Measurements from ENCODE around the gene ARHGAP26.

The ARHGAP26 gene

GRCh38 chr5:143132739-143133138 is 362.6 kb downstream of the ARHGAP26 start:
- DNase-seq (ENCODE audit: extremely low read depth, low read depth), result no peak
- TF ChIP-seq CTCF (IDR thresholded peaks at IDR 0.05; ENCODE audit: low read depth, low read length, missing control alignments), result no peak

GRCh38 chr5:143133721-143134120 is 363.5 kb downstream of the ARHGAP26 start:
- H3K4me3 ChIP-seq (replicated peaks; ENCODE audit: low read depth, low read length), result no peak overlapping the region
- DNase-seq (ENCODE audit: extremely low read depth, low read depth), result no peak
- TF ChIP-seq CTCF (IDR thresholded peaks at IDR 0.05; ENCODE audit: low read depth, low read length, missing control alignments), result no peak

More at GRCh38 chr5:143132739-143133138, 362.6 kb downstream of the ARHGAP26 start:
- H3K4me3 ChIP-seq (replicated peaks; ENCODE audit: low read depth, low read length), result no peak overlapping the region

- no peak for TF ChIP-seq CTCF (IDR thresholded peaks at IDR 0.05; ENCODE audit: low read depth, low read length, missing control alignments)
- H3K4me3 ChIP-seq (replicated peaks; ENCODE audit: low read depth, low read length), result no peak overlapping the region
- DNase-seq (ENCODE audit: extremely low read depth, low read depth), result no peak
These were observed 364.1 kb downstream of the ARHGAP26 start for GRCh38 chr5:143134269-143134668.

GRCh38 chr5:143134900-143135299 is 364.7 kb downstream of the ARHGAP26 start:
- H3K4me3 ChIP-seq (replicated peaks; ENCODE audit: low read depth, low read length), result no peak overlapping the region
- DNase-seq (ENCODE audit: extremely low read depth, low read depth), result no peak
- no peak for TF ChIP-seq CTCF (IDR thresholded peaks at IDR 0.05; ENCODE audit: low read depth, low read length, missing control alignments)

GRCh38 chr5:143135832-143136551 is 365.8 kb downstream of the ARHGAP26 start:
- no peak for DNase-seq (ENCODE audit: extremely low read depth, low read depth)
- H3K4me3 ChIP-seq (replicated peaks; ENCODE audit: low read depth, low read length), result no peak overlapping the region
- no peak for TF ChIP-seq CTCF (IDR thresholded peaks at IDR 0.05; ENCODE audit: low read depth, low read length, missing control alignments)

GRCh38 chr5:143138839-143139238 is 368.7 kb downstream of the ARHGAP26 start:
- no peak for TF ChIP-seq CTCF (IDR thresholded peaks at IDR 0.05; ENCODE audit: low read depth, low read length, missing control alignments)
- no peak overlapping the region for H3K4me3 ChIP-seq (replicated peaks; ENCODE audit: low read depth, low read length)
- DNase-seq (ENCODE audit: extremely low read depth, low read depth), result no peak

GRCh38 chr5:143139585-143139984 is 369.4 kb downstream of the ARHGAP26 start:
- no peak for TF ChIP-seq CTCF (IDR thresholded peaks at IDR 0.05; ENCODE audit: low read depth, low read length, missing control alignments)
- no peak overlapping the region for H3K4me3 ChIP-seq (replicated peaks; ENCODE audit: low read depth, low read length)
- no peak for DNase-seq (ENCODE audit: extremely low read depth, low read depth)

Measured in HFF-Myc (cell line).